Thyroid gland (tissue), 4 donors: ENCODE results near the gene TMEM18. TPM values are rescaled to one million over a fixed set of nuclear protein-coding genes. Genes with fewer than 3 reads are reported as not detected.

Experiments used
- DNase-seq, 2 donors: peaks; one replicate each; pipeline ENCODE4 v3.0.0-alpha.2; 2019
- H3K27ac ChIP-seq, 3 donors: fragments of 200-600 bp; sonication (generic); 1 replicate in 2 of 3; 2 replicates in 1 of 3; pipeline ENCODE4 v1.5.1; 2016 to 2019; ENCODE audit warnings: mild to moderate bottlenecking in 1 of 3, moderate library complexity in 1 of 3
- H3K27me3 ChIP-seq: fragments of 200-600 bp; sonication (generic); one replicate; pipeline ENCODE4 v1.5.1; 2019
- H3K36me3 ChIP-seq, 2 donors: fragments of 200-600 bp; sonication (generic); one replicate each; pipeline ENCODE4 v1.5.1; 2016 to 2019
- H3K4me1 ChIP-seq, 2 donors: fragments of 200-600 bp; sonication (generic); one replicate each; pipeline ENCODE4 v1.5.1; 2017 to 2019
- H3K4me3 ChIP-seq, 3 donors: fragments of 200-600 bp; sonication (generic); replicated peaks in 1 of 3; 1 replicate in 2 of 3; 2 replicates in 1 of 3; pipeline ENCODE4 v1.5.1; 2016; ENCODE audit warnings: mild to moderate bottlenecking in 1 of 3
- H3K9me3 ChIP-seq: fragments of 200-600 bp; sonication (generic); one replicate; pipeline ENCODE4 v1.5.1; 2017
- POLR2A ChIP-seq, 2 donors: fragments of 450-650 bp; IDR thresholded peaks; one replicate each; pipeline ENCODE4 v1.6.1; 2017; ENCODE audit warnings: antibody characterized with exemption in 2 of 2, mild to moderate bottlenecking in 2 of 2, moderate library complexity in 1 of 2
- WGBS, 2 donors: methylation state at CpG; one replicate each; pipeline ENCODE4 v1.1.5; 2017; 5-methylcytosine and 5-hydroxymethylcytosine counted together
- intact Hi-C: fragments of 100-400 bp; cut with DNase I; formaldehyde crosslinking; loops from one replicate; pipeline ENCODE4 v1.15.1; 2023
- total RNA-seq, 4 donors: library from RNA; depleted of rRNA; stranded (reverse); fragments of >200 nt; gene quantifications; one replicate each; pipeline ENCODE4 v1.2.3, GENCODE V29; 2016
- TF ChIP-seq, protein P1 (sequence below), 6 experiments: fragments of 200-600 bp in 3 of 6; fragments of 450-650 bp in 3 of 6; sonication (generic) in 3 of 6; IDR thresholded peaks; one replicate each; pipeline ENCODE4 v1.5.1; 2016 to 2019; ENCODE audit warnings: antibody characterized with exemption in 6 of 6, mild to moderate bottlenecking in 2 of 6, inconsistent platforms in 1 of 6, moderate library complexity in 1 of 6

TMEM18 gene
- total RNA-seq, 4 donors from 2014 or later, result 22.2 to 32.0 (median 28.7) TPM

DNA sequence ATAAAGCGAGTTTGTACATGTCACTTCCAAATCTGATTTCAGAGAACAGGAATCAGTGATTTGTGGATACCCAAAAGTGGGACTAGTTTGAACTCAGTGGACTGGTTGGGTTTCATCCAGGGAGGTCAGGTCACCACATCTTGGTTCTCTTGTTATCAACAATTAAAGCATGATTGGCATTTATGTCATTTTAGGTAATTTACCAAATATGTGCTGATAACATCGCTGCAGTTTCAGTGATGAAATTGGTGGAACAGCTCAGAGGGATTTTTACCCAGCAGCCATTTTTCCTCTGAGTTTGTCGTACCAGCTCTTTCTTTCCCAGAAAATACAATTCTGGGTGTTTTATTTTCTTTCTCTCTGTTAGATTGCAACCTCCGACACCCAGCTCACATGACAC is 33.4 kb downstream of the TMEM18 start:
- no peak overlapping the region for H3K4me3 ChIP-seq
- no peaks in the 10 kb centered on the region for H3K27me3 ChIP-seq
- DNase-seq, result no peak
- 87 to 90% methylated on average over 4 of the region's 4 CpGs for WGBS, 2 donors
- no peak overlapping the region for H3K27ac ChIP-seq
- H3K9me3 ChIP-seq, result no peaks in the 10 kb centered on the region
- TF ChIP-seq, protein P1, sequence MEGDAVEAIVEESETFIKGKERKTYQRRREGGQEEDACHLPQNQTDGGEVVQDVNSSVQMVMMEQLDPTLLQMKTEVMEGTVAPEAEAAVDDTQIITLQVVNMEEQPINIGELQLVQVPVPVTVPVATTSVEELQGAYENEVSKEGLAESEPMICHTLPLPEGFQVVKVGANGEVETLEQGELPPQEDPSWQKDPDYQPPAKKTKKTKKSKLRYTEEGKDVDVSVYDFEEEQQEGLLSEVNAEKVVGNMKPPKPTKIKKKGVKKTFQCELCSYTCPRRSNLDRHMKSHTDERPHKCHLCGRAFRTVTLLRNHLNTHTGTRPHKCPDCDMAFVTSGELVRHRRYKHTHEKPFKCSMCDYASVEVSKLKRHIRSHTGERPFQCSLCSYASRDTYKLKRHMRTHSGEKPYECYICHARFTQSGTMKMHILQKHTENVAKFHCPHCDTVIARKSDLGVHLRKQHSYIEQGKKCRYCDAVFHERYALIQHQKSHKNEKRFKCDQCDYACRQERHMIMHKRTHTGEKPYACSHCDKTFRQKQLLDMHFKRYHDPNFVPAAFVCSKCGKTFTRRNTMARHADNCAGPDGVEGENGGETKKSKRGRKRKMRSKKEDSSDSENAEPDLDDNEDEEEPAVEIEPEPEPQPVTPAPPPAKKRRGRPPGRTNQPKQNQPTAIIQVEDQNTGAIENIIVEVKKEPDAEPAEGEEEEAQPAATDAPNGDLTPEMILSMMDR (IDR thresholded peaks at IDR 0.05), result no peak
- TF ChIP-seq POLR2A (IDR thresholded peaks at IDR 0.05), result no peak
- H3K4me1 ChIP-seq, result no peaks in the 10 kb centered on the region
- H3K36me3 ChIP-seq, result no peaks in the 10 kb centered on the region
- intact Hi-C loops, result no loop called here

DNA sequence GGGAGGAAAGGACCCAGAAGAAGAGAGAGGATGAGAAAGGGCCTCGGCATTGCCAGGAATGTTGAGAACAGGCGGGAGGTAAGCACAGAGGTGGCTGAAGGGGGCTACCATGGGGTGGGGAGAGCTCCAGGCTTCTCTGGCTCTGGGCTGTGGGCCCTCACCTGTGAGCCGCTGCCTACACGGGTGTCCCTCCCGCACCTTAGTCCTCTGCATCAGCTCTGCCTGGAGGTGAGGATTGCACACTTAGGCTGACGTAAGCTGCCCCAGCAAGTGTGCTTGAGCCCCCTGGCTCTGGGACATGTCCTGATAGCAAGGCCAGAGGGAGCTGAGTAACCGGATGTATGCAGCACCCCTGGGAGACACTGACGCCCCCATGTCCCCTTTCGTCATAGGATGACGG is 33.9 kb downstream of the TMEM18 start:
- no peak for DNase-seq
- Histone ChIP-seq H3K4me1 (no peaks in the 10 kb centered on the region), H3K9me3 (no peaks in the 10 kb centered on the region), H3K4me3 (no peak overlapping the region), H3K36me3 (no peaks in the 10 kb centered on the region), H3K27ac (no peak overlapping the region), H3K27me3 (no peaks in the 10 kb centered on the region)
- intact Hi-C loops, result no loop called here
- no peak for TF ChIP-seq POLR2A (IDR thresholded peaks at IDR 0.05)
- TF ChIP-seq, protein P1 (IDR thresholded peaks at IDR 0.05), result no peak
- 90 to 93% methylated on average over 10 of the region's 10 CpGs for WGBS, 2 donors

DNA sequence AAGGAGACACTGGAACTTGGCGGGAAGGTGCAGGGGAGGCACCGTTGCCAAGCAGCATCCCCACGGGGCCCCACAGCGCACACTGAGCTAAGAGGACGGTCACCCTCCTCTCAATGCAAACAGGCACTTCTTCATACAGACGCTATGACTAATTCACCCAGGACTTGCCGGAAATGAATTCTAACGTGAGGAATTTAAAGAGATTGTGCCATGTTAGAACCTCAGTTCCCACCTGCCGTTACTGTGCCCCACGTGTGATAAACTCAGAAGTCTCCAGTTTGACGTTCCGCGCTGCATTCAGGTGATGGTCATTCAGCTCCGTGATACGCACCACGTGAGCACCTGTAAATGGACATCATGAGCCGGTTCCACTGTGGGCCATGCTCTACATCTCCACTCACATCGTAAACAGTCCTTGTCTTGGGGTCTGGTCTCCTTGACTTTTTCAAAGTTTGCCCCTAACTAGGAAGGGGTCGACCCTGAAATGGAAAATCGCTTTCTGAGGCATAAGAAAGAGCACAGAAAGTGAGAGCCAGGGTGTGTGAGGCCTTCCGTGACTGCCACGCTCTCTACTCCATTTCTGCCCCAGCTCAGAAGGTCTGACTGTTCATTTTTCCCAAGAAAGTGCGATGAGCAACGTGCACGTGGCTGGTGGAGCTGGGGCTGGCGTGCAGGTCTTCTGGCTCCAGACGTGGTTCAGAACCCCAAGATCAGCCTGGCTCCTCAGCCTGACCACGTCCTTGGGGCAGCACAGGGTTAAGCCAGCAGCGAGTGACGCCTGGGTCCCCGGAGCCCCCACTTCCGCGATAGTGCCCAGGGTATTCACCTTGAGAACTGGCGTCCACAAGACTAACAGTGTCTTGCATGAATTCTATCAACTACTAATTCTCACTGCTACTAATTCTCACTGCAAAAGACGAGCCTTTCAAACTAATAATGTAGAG is 35.1 kb downstream of the TMEM18 start:
- WGBS, 2 donors, result 84 to 87% methylated on average over 35 of the region's 35 CpGs
- no peaks in the 10 kb centered on the region for H3K9me3 ChIP-seq
- no peak overlapping the region for H3K27ac ChIP-seq
- no peak for DNase-seq
- no peak for TF ChIP-seq POLR2A (IDR thresholded peaks at IDR 0.05)
- TF ChIP-seq, protein P1 (IDR thresholded peaks at IDR 0.05), result no peak
- H3K4me3 ChIP-seq, result no peak overlapping the region
- peaks cover 3 to 8% of the 10 kb centered on the region in 2 donors for H3K4me1 ChIP-seq
- H3K27me3 ChIP-seq, result no peaks in the 10 kb centered on the region
- intact Hi-C loops, result no loop called here
- H3K36me3 ChIP-seq, result no peaks in the 10 kb centered on the region

DNA sequence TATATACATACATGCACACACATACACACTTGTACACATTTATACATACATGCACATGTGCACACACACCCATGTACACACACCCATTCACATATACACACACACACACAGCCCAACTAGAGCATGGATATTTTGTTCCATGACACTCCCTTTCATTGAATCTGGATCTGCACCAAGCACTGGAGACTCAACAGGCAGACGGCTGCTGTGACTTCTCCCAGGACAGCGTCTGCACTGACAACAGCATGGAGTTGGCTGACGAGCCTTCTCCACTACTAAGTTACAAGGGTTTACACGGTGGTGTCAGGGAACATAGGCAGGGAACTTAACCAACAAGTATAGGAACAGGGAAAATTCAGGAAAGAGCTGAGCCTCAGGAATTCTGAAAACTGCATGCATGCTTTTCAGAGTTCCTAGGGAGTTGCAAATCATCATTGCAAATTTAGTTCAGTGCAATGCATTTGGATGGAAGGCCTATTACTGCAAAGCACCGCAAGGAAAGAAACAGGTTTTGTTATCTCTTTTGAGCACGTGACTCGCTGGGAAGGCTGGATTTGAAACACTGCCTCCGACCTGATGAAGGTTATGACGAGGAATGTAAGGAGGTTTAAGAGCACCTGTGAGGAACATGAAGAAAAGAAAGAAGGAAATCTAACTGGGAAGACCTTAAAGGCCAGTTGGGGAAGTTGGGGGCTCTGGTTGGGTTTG is 35.9 kb downstream of the TMEM18 start:
- Histone ChIP-seq H3K27me3 (no peaks in the 10 kb centered on the region), H3K9me3 (no peaks in the 10 kb centered on the region), H3K36me3 (no peaks in the 10 kb centered on the region), H3K4me3 (no peak overlapping the region), H3K4me1 (peaks cover 3 to 16% of the 10 kb centered on the region in 2 donors), H3K27ac (no peak overlapping the region)
- 62 to 71% methylated on average over 9 of the region's 9 CpGs for WGBS, 2 donors
- DNase-seq, result no peak
- intact Hi-C loops, result no loop called here
- TF ChIP-seq POLR2A (IDR thresholded peaks at IDR 0.05), result no peak

DNA sequence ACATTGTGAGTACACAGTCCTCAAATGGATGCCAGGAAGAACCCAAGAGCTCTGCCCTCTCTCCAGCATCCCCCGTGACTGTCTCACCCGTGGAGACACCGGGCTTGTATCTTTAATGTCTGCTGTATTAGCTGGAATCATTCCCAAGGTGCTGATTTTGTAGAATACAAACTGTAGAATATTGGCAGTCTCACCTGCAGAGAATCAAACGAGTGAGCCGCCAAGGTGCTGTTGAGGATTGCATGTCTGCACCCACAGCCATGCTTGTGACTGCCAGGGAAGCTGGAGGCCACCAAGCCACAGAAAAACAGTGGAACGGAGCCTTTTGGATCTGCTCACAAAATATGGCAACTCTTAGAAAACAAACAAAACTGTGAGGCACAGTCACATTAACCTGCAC is 37.5 kb downstream of the TMEM18 start:
- Histone ChIP-seq H3K36me3 (no peaks in the 10 kb centered on the region), H3K4me1 (peaks cover 8 to 26% of the 10 kb centered on the region in 2 donors), H3K4me3 (no peak overlapping the region), H3K27ac (no peak overlapping the region), H3K27me3 (no peaks in the 10 kb centered on the region), H3K9me3 (no peaks in the 10 kb centered on the region)
- intact Hi-C loops, result loop anchor here (5.0 to 10.0 kb wide), 2 partner anchors 112 to 375 kb away; partner anchors contain the start of genes ACP1 and SH3YL1
- 90 to 91% methylated on average over 6 of the region's 6 CpGs for whole genome bisulfite sequencing, 2 donors
- no peak for DNase-seq
- TF ChIP-seq, protein P1 (IDR thresholded peaks at IDR 0.05), result no peak
- TF ChIP-seq POLR2A (IDR thresholded peaks at IDR 0.05), result no peak
